Left cardiac atrium (tissue), 4 donors: ENCODE results near the gene CKAP2L. TPM values are rescaled to one million over a fixed set of nuclear protein-coding genes. Genes with fewer than 3 reads are reported as not detected.

Experiments
- ATAC-seq, 2 donors: fragments of 200-7000 bp; cut with Tn5 transposase; one replicate each; pipeline ENCODE4 v1.9.1; 2020; ENCODE audit warnings: mild to moderate bottlenecking in 2 of 2, moderate library complexity in 2 of 2
- DNase-seq: peaks from one replicate; pipeline ENCODE4 v3.0.0-alpha.2; 2020
- intact Hi-C, 2 donors: fragments of 100-400 bp; cut with DNase I; formaldehyde crosslinking; loops; one replicate each; pipeline versions ENCODE4 v1.14.1 to v1.15.1; 2022 to 2023
- total RNA-seq, 2 donors: library from RNA; stranded (reverse); fragmentation: NEBNext Ultra II Directional; extraction: Animal tissue kit (Norgen Biotek cat#: 25700); gene quantifications; one replicate each; pipeline ENCODE4 v1.2.1, GENCODE V29; 2021
- donor health status: DM: no; HTN: yes; CAD: no.
- donor health status: DM: no; HTN: yes; CAD: no; lungs with severe emphysema.
- donor health status: DM: yes; HTN: yes; CAD: no.
- donor health status: Dilated cardiomyopathy.

Gene CKAP2L
- total RNA-seq, 2 donors from 2014 or later = 0.05 to 0.68 TPM

GRCh38 chr2:112772911-112773475 lies 8.6 kb upstream of the CKAP2L start:
- ATAC-seq (no peak), DNase-seq (no peak)
- intact Hi-C loops = no loop called here

- intact Hi-C loops = no loop called here
- ATAC-seq = no peak
- no peak for DNase-seq
These were observed 7.9 kb upstream of the CKAP2L start for GRCh38 chr2:112772322-112772721.

GRCh38 chr2:112768432-112768831 lies 4.0 kb upstream of the CKAP2L start:
- ATAC-seq (no peak), DNase-seq (no peak)
- intact Hi-C loops = no loop called here

GRCh38 chr2:112767693-112768330 lies 3.4 kb upstream of the CKAP2L start:
- DNase-seq (no peak), ATAC-seq (no peak)
- intact Hi-C loops = no loop called here

- ATAC-seq (no peak), DNase-seq (no peak)
- intact Hi-C loops = no loop called here
These were observed 842 bp upstream of the CKAP2L start for GRCh38 chr2:112765251-112765650.

- no peak for DNase-seq
- intact Hi-C loops = no loop called here
- ATAC-seq = no peak
These were observed 2.1 kb downstream of the CKAP2L start for GRCh38 chr2:112762276-112762675.

- DNase-seq (no peak), ATAC-seq (no peak)
- intact Hi-C loops = no loop called here
These were observed 4.3 kb downstream of the CKAP2L start for GRCh38 chr2:112760149-112760548.

- intact Hi-C loops = no loop called here
- DNase-seq (no peak), ATAC-seq (no peak)
These were observed 5.7 kb downstream of the CKAP2L start for GRCh38 chr2:112758711-112759110.

GRCh38 chr2:112757265-112757664 lies 7.1 kb downstream of the CKAP2L start:
- no peak for DNase-seq
- ATAC-seq = no peak
- intact Hi-C loops = no loop called here

GRCh38 chr2:112756207-112756606 lies 8.2 kb downstream of the CKAP2L start:
- no peak for DNase-seq
- ATAC-seq = no peak
- intact Hi-C loops = no loop called here

- intact Hi-C loops = no loop called here
- ATAC-seq = no peak
- no peak for DNase-seq
These were observed 9.0 kb downstream of the CKAP2L start for GRCh38 chr2:112755444-112755843.

- intact Hi-C loops = loop anchor here in 1 of 2 donors (5.0 kb wide), 1 partner anchor 188 kb away; no protein-coding TSS in a partner anchor
- ATAC-seq = no peak
- no peak for DNase-seq
These were observed 9.8 kb downstream of the CKAP2L start for GRCh38 chr2:112754564-112754963.

- no peak for ATAC-seq
- DNase-seq = no peak
- intact Hi-C loops = loop anchor here in 1 of 2 donors (5.0 kb wide), 1 partner anchor 190 kb away; no protein-coding TSS in a partner anchor
These were observed 11.7 kb downstream of the CKAP2L start for GRCh38 chr2:112752667-112753066.

- intact Hi-C loops = loop anchor here in 1 of 2 donors (5.0 kb wide), 1 partner anchor 191 kb away; no protein-coding TSS in a partner anchor
- ATAC-seq = no peak
- no peak for DNase-seq
These were observed 12.8 kb downstream of the CKAP2L start for GRCh38 chr2:112751451-112752197.

GRCh38 chr2:112750560-112750843 lies 13.9 kb downstream of the CKAP2L start:
- intact Hi-C loops = loop anchor here in 1 of 2 donors (5.0 kb wide), 1 partner anchor 192 kb away; no protein-coding TSS in a partner anchor

GRCh38 chr2:112749755-112750559 lies 14.5 kb downstream of the CKAP2L start:
- ATAC-seq (peak; percentile 77 to 80), DNase-seq (peak; percentile 73)
- intact Hi-C loops = loop anchor here (2.0 to 10.0 kb wide), 4 partner anchors 137 to 209 kb away; no protein-coding TSS in a partner anchor

More at GRCh38 chr2:112750560-112750843, 13.9 kb downstream of the CKAP2L start:
- ATAC-seq = no peak
- DNase-seq = no peak

GRCh38 chr2:112740527-112740926 lies 23.9 kb downstream of the CKAP2L start:
- ATAC-seq (no peak), DNase-seq (no peak)
- intact Hi-C loops = loop anchor here in 1 of 2 donors (10.0 kb wide), 1 partner anchor 204 kb away; no protein-coding TSS in a partner anchor

- intact Hi-C loops = no loop called here
- ATAC-seq = no peak
These were observed 26.7 kb downstream of the CKAP2L start for GRCh38 chr2:112737542-112738232.

GRCh38 chr2:112733871-112734270 lies 30.5 kb downstream of the CKAP2L start:
- intact Hi-C loops = no loop called here
- DNase-seq (no peak), ATAC-seq (no peak)

More at GRCh38 chr2:112737542-112738232, 26.7 kb downstream of the CKAP2L start:
- DNase-seq = no peak
